MCF 10A (cell line): Measurements from ENCODE around the gene AMDHD2. TPM values are rescaled to one million over a fixed set of nuclear protein-coding genes. Genes with fewer than 3 reads are reported as not detected.

Experiments
- BruUV-seq: library from RNA; stranded (reverse); fragments of 400-500 nt; replicated peaks from 2 replicates; lab custom pipeline; 2021; lab: Mats Ljungman, UMichigan
- CTCF ChIA-PET: fragments of 300-600 bp; sonication (Branson Sonifier 250); formaldehyde crosslinking; extraction: SDS; loops from one replicate; lab custom pipeline; 2021; ENCODE audit warnings: antibody characterized with exemption, inconsistent platforms; lab: Yijun Ruan, JAX
- POLR2A ChIA-PET: fragments of 300-600, 350-650 bp; sonication (Branson Sonifier 250); formaldehyde crosslinking; extraction: SDS; loops from one replicate; lab custom pipeline; 2020; ENCODE audit warnings: antibody characterized with exemption, inconsistent platforms; lab: Yijun Ruan, JAX
- DNase-seq: peaks from one replicate; pipeline ENCODE4 v3.0.0-alpha.2; 2018; ENCODE audit not compliant: unreplicated experiment
- H3K27ac Mint-ChIP-seq: one replicate; pipeline ENCODE4 v1.8.0; 2022; ENCODE audit warnings: mild to moderate bottlenecking, low read depth, mixed read lengths; ENCODE audit not compliant: unreplicated experiment
- H3K27me3 Mint-ChIP-seq: one replicate; pipeline ENCODE4 v1.8.0; 2022; ENCODE audit warnings: mixed read lengths; ENCODE audit not compliant: insufficient read depth, unreplicated experiment
- H3K36me3 Mint-ChIP-seq: one replicate; pipeline ENCODE4 v1.8.0; 2022; ENCODE audit warnings: mild to moderate bottlenecking, moderate library complexity, mixed read lengths; ENCODE audit not compliant: insufficient read depth, unreplicated experiment
- H3K4me1 Mint-ChIP-seq: one replicate; pipeline ENCODE4 v1.8.0; 2022; ENCODE audit warnings: mixed read lengths; ENCODE audit not compliant: insufficient read depth, unreplicated experiment
- H3K4me3 Mint-ChIP-seq: one replicate; pipeline ENCODE4 v1.8.0; 2022; ENCODE audit warnings: mild to moderate bottlenecking, moderate library complexity, mixed read lengths; ENCODE audit not compliant: unreplicated experiment
- H3K9me3 Mint-ChIP-seq: one replicate; pipeline ENCODE4 v1.8.0; 2022; ENCODE audit warnings: mixed read lengths; ENCODE audit not compliant: unreplicated experiment
- CTCF ChIP-seq: fragments of 200-600 bp; IDR thresholded peaks from one replicate; pipeline ENCODE4 v1.8.0; 2022; ENCODE audit warnings: antibody characterized with exemption, mild to moderate bottlenecking; ENCODE audit not compliant: unreplicated experiment
- intact Hi-C: fragments of 100-400 bp; cut with micrococcal nuclease; formaldehyde crosslinking; loops from 2 replicates; pipeline ENCODE4 v1.14.1; 2022
- total RNA-seq: library from RNA; stranded (reverse); gene quantifications from 2 replicates; pipeline ENCODE4 v1.2.3, GENCODE V29; 2022

Gene AMDHD2
- total RNA-seq, 1 experiment from 2014 or later, result 15.8 TPM

- TF ChIP-seq CTCF, result no peak
- intact Hi-C loops, result no loop called here
- no peak for DNase-seq
- H3K4me3 Mint-ChIP-seq, result no peak overlapping the region
- peaks cover 33% of the 10 kb centered on the region for H3K4me1 Mint-ChIP-seq
- CTCF ChIA-PET, result interaction anchor here (0.6 to 1.0 kb wide), 3 partner anchors 18 to 268 kb away, joined by 3 to 5 read pairs (median 4); no protein-coding TSS in a partner anchor
- no peaks in the 10 kb centered on the region for H3K9me3 Mint-ChIP-seq
- H3K36me3 Mint-ChIP-seq, result peaks cover 46% of the 10 kb centered on the region
- H3K27ac Mint-ChIP-seq, result peak overlapping the region; percentile 54
- H3K27me3 Mint-ChIP-seq, result no peaks in the 10 kb centered on the region
- no TSS peak for BruUV-seq
- POLR2A ChIA-PET, result interaction anchor here (0.5 to 4.2 kb wide), 5 partner anchors 13 to 364 kb away, joined by 3 to 62 read pairs (median 4); partner anchors contain the start of genes CEMP1, PDPK1 and TRAF7
Measured at GRCh38 chr16:2518823-2519710, 1.1 kb upstream of the AMDHD2 start.

- POLR2A ChIA-PET, result interaction anchor here (0.5 to 4.2 kb wide), 9 partner anchors 12 to 365 kb away, joined by 3 to 62 read pairs (median 5); partner anchors contain the start of genes CEMP1, ECI1, KCTD5 and PDPK1
- Mint-ChIP-seq H3K36me3 (peaks cover 52% of the 10 kb centered on the region), H3K4me3 (peak overlapping the region; percentile 78), H3K27ac (peak overlapping the region; percentile 54), H3K9me3 (no peaks in the 10 kb centered on the region), H3K4me1 (peaks cover 38% of the 10 kb centered on the region), H3K27me3 (no peaks in the 10 kb centered on the region)
- CTCF ChIA-PET, result interaction anchor here (0.6 to 0.8 kb wide), 2 partner anchors 71 to 269 kb away, joined by 3 to 4 read pairs; no protein-coding TSS in a partner anchor
- no peak for TF ChIP-seq CTCF
- DNase-seq, result no peak
- intact Hi-C loops, result no loop called here
- BruUV-seq, result no TSS peak
Measured at GRCh38 chr16:2519711-2520080, 475 bp upstream of the AMDHD2 start.

GRCh38 chr16:2520784-2521531 lies 787 bp downstream of the AMDHD2 start:
- intact Hi-C loops, result no loop called here
- BruUV-seq, result no TSS peak

More at GRCh38 chr16:2520784-2521531, 787 bp downstream of the AMDHD2 start:
- peaks cover 58% of the 10 kb centered on the region for H3K36me3 Mint-ChIP-seq
- TF ChIP-seq CTCF, result no peak
- peak overlapping the region; percentile 35 for H3K27ac Mint-ChIP-seq
- ChIA-PET POLR2A (interaction anchor here (0.6 to 4.2 kb wide), 11 partner anchors 11 to 569 kb away, joined by 3 to 62 read pairs (median 4); partner anchors contain the start of genes CCNF, CEMP1, KCTD5 and PDPK1), CTCF (interaction anchor here (0.8 to 1.0 kb wide), 2 partner anchors 10 to 15 kb away, joined by 4 to 5 read pairs; partner anchors contain the start of gene CEMP1)
- peak overlapping the region; percentile 78 for H3K4me3 Mint-ChIP-seq
- peak; percentile 57 for DNase-seq
- H3K27me3 Mint-ChIP-seq, result no peaks in the 10 kb centered on the region
- H3K9me3 Mint-ChIP-seq, result no peaks in the 10 kb centered on the region
- H3K4me1 Mint-ChIP-seq, result peaks cover 36% of the 10 kb centered on the region
